IMR-90 (cell line): ENCODE data around the gene BAD.
"Not testable (repeated sequence)": the region's sequence is repeated elsewhere in the genome, so short reads cannot be mapped to it uniquely, and the experiment has no call there.

Experiments
- BHLHE40 ChIP-seq: fragments of 150-350 bp; IDR thresholded peaks from 2 replicates; pipeline ENCODE4 v1.6.1; 2016; ENCODE audit warnings: mild to moderate bottlenecking, low read depth, low read length
- CEBPB ChIP-seq: IDR thresholded peaks from 2 replicates; pipeline ENCODE4 v1.6.1; 2012; ENCODE audit warnings: low read depth, low read length, improper control_type of control experiment
- CHD1 ChIP-seq: IDR thresholded peaks from 2 replicates; pipeline ENCODE4 v1.6.1; 2012; ENCODE audit warnings: low read depth, low read length, improper control_type of control experiment
- FOS ChIP-seq: fragments of 150-350 bp; IDR thresholded peaks from 2 replicates; pipeline ENCODE4 v1.6.1; 2016; ENCODE audit warnings: low read depth, low read length
- MAFK ChIP-seq: IDR thresholded peaks from 2 replicates; pipeline ENCODE4 v1.6.1; 2012; ENCODE audit warnings: low read depth, low read length, improper control_type of control experiment
- MXI1 ChIP-seq: IDR thresholded peaks from 2 replicates; pipeline ENCODE4 v1.6.1; 2012; ENCODE audit warnings: low read depth, mild to moderate bottlenecking, low read length, moderate library complexity, borderline replicate concordance
- POLR2A ChIP-seq: IDR thresholded peaks from 2 replicates; pipeline ENCODE4 v1.6.1; 2012; ENCODE audit warnings: mild to moderate bottlenecking, low read depth, low read length
- RAD21 ChIP-seq: IDR thresholded peaks from 2 replicates; pipeline ENCODE4 v1.6.1; 2012; ENCODE audit warnings: low read length, improper control_type of control experiment
- TF ChIP-seq, protein P1 (sequence below): conservative IDR thresholded peaks from 2 replicates; pipeline ENCODE4 v1.5.1; 2012; ENCODE audit warnings: mild to moderate bottlenecking, low read depth, low read length, improper control_type of control experiment
- TF ChIP-seq, protein P2 (sequence below): fragments of 150-350 bp; IDR thresholded peaks from 2 replicates; pipeline ENCODE4 v1.6.1; 2016; ENCODE audit warnings: low read depth, mild to moderate bottlenecking, low read length, moderate library complexity, borderline replicate concordance

DNA sequence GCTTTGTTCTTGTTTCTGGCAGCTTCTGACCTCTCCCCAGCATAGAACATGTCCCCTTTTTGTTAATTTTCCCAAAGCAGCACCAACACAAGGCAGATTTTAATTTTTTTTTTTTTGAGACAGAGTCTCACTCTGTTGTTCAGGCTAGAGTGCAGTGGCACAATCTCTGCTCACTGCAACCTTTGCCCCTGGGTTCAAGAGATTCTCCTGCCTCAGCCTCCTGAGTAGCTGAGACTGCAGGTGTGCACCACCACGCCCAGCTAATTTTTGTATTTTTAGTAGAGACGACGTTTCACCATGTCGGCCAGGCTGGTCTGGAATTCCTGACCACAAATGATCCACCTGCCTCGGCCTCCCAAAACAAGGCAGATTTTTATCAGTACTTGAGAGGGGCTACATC is 23.3 kb upstream of the BAD start:
- TF ChIP-seq, protein P1, sequence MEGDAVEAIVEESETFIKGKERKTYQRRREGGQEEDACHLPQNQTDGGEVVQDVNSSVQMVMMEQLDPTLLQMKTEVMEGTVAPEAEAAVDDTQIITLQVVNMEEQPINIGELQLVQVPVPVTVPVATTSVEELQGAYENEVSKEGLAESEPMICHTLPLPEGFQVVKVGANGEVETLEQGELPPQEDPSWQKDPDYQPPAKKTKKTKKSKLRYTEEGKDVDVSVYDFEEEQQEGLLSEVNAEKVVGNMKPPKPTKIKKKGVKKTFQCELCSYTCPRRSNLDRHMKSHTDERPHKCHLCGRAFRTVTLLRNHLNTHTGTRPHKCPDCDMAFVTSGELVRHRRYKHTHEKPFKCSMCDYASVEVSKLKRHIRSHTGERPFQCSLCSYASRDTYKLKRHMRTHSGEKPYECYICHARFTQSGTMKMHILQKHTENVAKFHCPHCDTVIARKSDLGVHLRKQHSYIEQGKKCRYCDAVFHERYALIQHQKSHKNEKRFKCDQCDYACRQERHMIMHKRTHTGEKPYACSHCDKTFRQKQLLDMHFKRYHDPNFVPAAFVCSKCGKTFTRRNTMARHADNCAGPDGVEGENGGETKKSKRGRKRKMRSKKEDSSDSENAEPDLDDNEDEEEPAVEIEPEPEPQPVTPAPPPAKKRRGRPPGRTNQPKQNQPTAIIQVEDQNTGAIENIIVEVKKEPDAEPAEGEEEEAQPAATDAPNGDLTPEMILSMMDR, result not testable (repeated sequence)
- TF ChIP-seq POLR2A, RAD21, CHD1, BHLHE40, FOS, MXI1, CEBPB, MAFK: not testable (repeated sequence)
- TF ChIP-seq, protein P2, sequence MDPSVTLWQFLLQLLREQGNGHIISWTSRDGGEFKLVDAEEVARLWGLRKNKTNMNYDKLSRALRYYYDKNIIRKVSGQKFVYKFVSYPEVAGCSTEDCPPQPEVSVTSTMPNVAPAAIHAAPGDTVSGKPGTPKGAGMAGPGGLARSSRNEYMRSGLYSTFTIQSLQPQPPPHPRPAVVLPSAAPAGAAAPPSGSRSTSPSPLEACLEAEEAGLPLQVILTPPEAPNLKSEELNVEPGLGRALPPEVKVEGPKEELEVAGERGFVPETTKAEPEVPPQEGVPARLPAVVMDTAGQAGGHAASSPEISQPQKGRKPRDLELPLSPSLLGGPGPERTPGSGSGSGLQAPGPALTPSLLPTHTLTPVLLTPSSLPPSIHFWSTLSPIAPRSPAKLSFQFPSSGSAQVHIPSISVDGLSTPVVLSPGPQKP, result not testable (repeated sequence)
